A673 (cell line): ENCODE results near the gene CBY1. TPM values are rescaled to one million over a fixed set of nuclear protein-coding genes. Genes with fewer than 3 reads are reported as not detected.

Experiments used
- BruUV-seq: library from RNA; stranded (reverse); fragments of 400-500 nt; replicated peaks from 2 replicates; lab custom pipeline; 2021; lab: Mats Ljungman, UMichigan
- CTCF ChIA-PET: fragments of 300-600 bp; sonication (Branson Sonifier 250); formaldehyde crosslinking; loops from one replicate; lab custom pipeline; 2022; ENCODE audit warnings: antibody characterized with exemption; lab: Charles Lee
- POLR2A ChIA-PET: fragments of 300-600 bp; sonication (Branson Sonifier 250); formaldehyde crosslinking; loops from one replicate; lab custom pipeline; 2022; ENCODE audit warnings: antibody characterized with exemption; ENCODE audit not compliant: low non-redundant PET; lab: Charles Lee
- DNase-seq: peaks from one replicate; pipeline ENCODE4 v3.0.0-alpha.2; 2015; ENCODE audit warnings: low spot score
- H3K27ac ChIP-seq: fragments of 200-600 bp; sonication (generic); 2 replicates; pipeline ENCODE4 v1.5.1; 2016; ENCODE audit warnings: mixed run types, low read depth, mild to moderate bottlenecking, mixed read lengths, antibody characterized with exemption, low read length; ENCODE audit not compliant: poor library complexity, severe bottlenecking
- H3K27me3 ChIP-seq: fragments of 200-600 bp; sonication (generic); replicated peaks from 2 replicates; pipeline ENCODE4 v1.6.1; 2017; ENCODE audit warnings: mixed run types, low read depth, mild to moderate bottlenecking, mixed read lengths, antibody characterized with exemption, low read length; ENCODE audit not compliant: insufficient read depth, poor library complexity
- H3K36me3 ChIP-seq: fragments of 200-600 bp; sonication (generic); 2 replicates; pipeline ENCODE4 v1.6.1; 2016; ENCODE audit warnings: mixed run types, mild to moderate bottlenecking, mixed read lengths, antibody characterized with exemption, low read length; ENCODE audit not compliant: insufficient read depth, poor library complexity, severe bottlenecking
- H3K4me1 ChIP-seq: fragments of 200-600 bp; sonication (generic); 2 replicates; pipeline ENCODE4 v1.6.1; 2017; ENCODE audit warnings: mixed run types, mild to moderate bottlenecking, mixed read lengths, antibody characterized with exemption, low read length; ENCODE audit not compliant: insufficient read depth, poor library complexity, severe bottlenecking
- H3K4me3 ChIP-seq: fragments of 200-600 bp; sonication (generic); 2 replicates; pipeline ENCODE4 v1.5.1; 2016; ENCODE audit warnings: low read depth, mixed run types, mild to moderate bottlenecking, mixed read lengths, low read length; ENCODE audit not compliant: poor library complexity, severe bottlenecking
- H3K9me3 ChIP-seq: fragments of 200-600 bp; sonication (generic); 2 replicates; pipeline ENCODE4 v1.6.1; 2016; ENCODE audit warnings: mixed run types, low read depth, mild to moderate bottlenecking, mixed read lengths, antibody characterized with exemption, low read length; ENCODE audit not compliant: poor library complexity, severe bottlenecking
- CTCF ChIP-seq: fragments of 300-800, 200-600 bp; sonication (generic); conservative IDR thresholded peaks from 2 replicates; pipeline ENCODE4 v1.5.1; 2017; ENCODE audit warnings: low read depth, mild to moderate bottlenecking, antibody characterized with exemption, low read length, moderate library complexity, mixed read lengths
- EZH2 ChIP-seq: fragments of 200-600 bp; sonication (generic); IDR thresholded peaks from 2 replicates; pipeline ENCODE4 v1.6.1; 2017; ENCODE audit warnings: borderline replicate concordance, low read depth, mild to moderate bottlenecking, mixed read lengths, antibody characterized with exemption, low read length; ENCODE audit not compliant: poor library complexity, severe bottlenecking
- intact Hi-C: fragments of 100-400 bp; cut with micrococcal nuclease; formaldehyde crosslinking; loops from one replicate; pipeline ENCODE4 v1.10.0; 2022; ENCODE audit not compliant: unreplicated experiment
- total RNA-seq: library from RNA; stranded (reverse); gene quantifications from 2 replicates; pipeline ENCODE4 v1.2.3, GENCODE V29; 2021

The CBY1 gene
- total RNA-seq, 1 experiment from 2014 or later = 22.1 TPM

- H3K4me3 ChIP-seq = no peak overlapping the region
- no peak overlapping the region for H3K27ac ChIP-seq
- DNase-seq = no peak
- ChIA-PET POLR2A (no interaction called here), CTCF (no interaction called here)
- H3K36me3 ChIP-seq = peaks cover 64% of the 10 kb centered on the region
- no peaks in the 10 kb centered on the region for H3K9me3 ChIP-seq
- TF ChIP-seq CTCF = no peak
- TF ChIP-seq EZH2 = no peak
- no TSS peak for BruUV-seq
- H3K27me3 ChIP-seq = no peaks in the 10 kb centered on the region
- intact Hi-C loops = no loop called here
- peaks cover 4% of the 10 kb centered on the region for H3K4me1 ChIP-seq
Measured at GRCh38 chr22:38684895-38685294, 28.5 kb downstream of the CBY1 start.

DNA sequence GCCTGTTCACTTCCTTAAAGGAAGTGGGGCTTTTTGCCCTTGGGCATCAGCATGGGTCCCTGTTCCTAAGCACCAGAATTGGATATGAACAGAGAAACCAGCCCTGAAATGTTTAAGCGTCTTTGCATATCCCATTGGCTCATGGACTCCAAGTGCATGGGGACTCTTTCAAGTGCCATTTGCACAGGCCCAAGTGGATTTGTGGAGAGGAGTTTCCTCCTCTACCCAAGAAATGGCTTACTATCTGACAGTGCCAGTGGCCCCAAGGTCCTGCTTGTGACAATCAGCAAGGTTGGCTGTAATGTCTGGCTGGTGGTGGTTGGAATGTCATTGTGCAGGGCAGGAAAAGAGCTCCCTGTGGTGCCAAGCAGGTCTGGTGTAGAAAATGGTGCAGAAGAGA, 29.3 kb downstream of the CBY1 start:
- TSS peak; percentile 6 for BruUV-seq
- CTCF ChIA-PET = no interaction called here
- Histone ChIP-seq H3K27me3 (no peaks in the 10 kb centered on the region), H3K4me1 (peaks cover 4% of the 10 kb centered on the region), H3K4me3 (no peak overlapping the region), H3K27ac (no peak overlapping the region), H3K9me3 (no peaks in the 10 kb centered on the region), H3K36me3 (peaks cover 69% of the 10 kb centered on the region)
- TF ChIP-seq EZH2 (no peak), CTCF (no peak)
- intact Hi-C loops = no loop called here
- DNase-seq = no peak
- POLR2A ChIA-PET = no interaction called here

- ChIA-PET POLR2A (no interaction called here), CTCF (interaction anchor here (0.6 kb wide), 1 partner anchor 8 kb away, joined by 3 read pairs; the partner anchor contains the start of gene TOMM22)
Measured at GRCh38 chr22:38689651-38690050, 33.2 kb downstream of the CBY1 start.

More at GRCh38 chr22:38689651-38690050, 33.2 kb downstream of the CBY1 start:
- no peak overlapping the region for H3K27ac ChIP-seq
- no TSS peak for BruUV-seq
- H3K27me3 ChIP-seq = no peaks in the 10 kb centered on the region
- no peaks in the 10 kb centered on the region for H3K4me1 ChIP-seq
- no peak for DNase-seq
- H3K36me3 ChIP-seq = peaks cover 58% of the 10 kb centered on the region
- TF ChIP-seq EZH2 (no peak), CTCF (no peak)
- intact Hi-C loops = no loop called here
- H3K9me3 ChIP-seq = no peaks in the 10 kb centered on the region
- no peak overlapping the region for H3K4me3 ChIP-seq
